ENCODE measurements around the gene MOV10L1.

The MOV10L1 gene

DNA sequence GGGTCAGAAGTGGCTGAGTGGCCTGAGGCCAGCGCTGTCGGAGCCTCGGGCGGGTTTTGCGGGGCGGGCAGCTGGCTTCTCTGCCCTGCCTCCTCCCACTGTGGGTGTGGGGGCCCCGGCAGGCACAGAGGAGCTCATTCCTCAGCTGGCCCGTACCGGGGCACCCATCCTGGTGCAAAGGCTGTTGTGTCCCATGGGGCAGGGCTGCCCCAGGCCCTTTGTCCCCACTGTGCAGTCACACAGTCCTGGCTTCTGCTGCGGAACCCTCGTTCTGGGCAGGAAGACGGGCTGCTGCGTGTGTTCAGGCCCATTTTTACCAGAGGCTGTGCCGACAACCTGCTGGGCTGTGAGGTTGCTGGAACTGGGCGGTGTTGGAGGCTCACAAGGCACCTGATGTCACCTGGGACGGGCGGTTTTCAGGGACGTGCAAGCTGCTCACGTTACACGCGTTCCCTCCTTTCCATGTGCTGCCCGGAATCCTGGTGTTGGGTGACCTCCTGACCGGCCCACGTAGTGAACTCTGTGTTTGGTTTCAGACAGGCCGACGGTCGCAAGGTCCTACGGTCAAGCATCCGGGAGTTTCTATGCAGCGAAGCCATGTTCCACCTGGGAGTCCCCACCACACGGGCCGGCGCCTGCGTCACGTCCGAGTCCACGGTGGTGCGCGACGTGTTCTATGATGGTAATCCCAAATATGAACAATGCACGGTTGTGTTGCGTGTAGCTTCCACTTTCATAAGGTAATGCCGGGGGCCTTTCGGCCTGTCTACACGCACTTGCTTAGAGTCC is 116.2 kb downstream of the MOV10L1 start:
- no peak for DNase-seq (ENCODE audit: low spot score)

DNA sequence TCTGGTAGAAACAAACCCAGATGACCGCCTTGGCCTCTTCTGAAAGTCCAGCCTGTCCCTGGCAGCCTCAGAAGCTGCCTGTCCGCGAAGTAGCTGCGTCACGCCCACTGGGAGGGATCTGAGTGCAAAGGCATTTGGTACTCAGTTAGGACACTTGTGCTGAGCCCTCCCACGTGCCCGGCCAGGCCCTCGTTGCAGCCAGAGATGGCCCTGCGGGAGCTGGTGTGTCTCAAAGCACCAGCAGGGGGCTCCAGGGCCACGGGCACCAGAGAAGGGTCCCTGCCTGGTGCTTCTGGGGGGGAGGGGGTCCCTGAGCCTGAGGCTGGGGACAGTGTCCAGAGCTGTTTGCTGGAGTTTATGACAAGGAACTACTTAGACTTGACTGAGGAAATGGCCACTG is 116.8 kb downstream of the MOV10L1 start:
- DNase-seq (ENCODE audit: low spot score) = peak; percentile 67

DNA sequence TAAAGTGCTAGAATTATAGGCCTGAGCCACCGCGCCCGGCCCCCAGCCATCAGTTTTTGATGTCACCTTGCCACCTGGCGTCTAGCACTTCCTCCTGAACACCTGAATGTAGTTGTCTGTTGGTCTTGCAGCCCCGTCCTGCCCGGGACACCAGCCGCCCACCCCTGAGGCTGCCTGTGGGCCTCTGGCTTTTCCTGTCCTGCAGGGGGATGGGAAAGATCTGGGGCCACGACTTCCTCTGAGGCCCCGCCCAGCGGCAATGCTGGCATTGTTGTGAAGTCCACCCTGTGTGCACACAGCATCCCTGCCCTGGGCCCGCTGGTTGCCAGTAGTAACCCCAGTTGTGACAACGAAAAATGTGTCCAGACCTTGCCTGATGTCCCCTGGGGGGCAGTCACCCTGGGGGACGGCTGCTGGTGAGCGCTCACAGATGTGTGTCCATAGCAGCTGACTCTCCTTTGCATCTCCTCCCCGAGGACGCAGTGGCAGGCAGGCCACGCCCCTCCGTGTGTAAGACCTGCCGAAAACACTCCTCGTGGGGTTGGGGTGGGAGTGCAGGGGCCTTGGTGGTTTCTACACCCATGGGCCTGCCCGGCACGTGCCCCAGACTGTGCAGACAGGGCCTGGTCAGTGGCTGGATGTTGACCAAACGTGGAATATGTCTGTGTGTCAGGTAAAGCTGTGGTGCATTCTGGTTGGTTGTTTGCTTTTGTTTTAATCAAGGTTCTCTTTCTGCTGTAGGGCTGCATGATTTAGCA is 117.8 kb downstream of the MOV10L1 start:
- no peak for DNase-seq (ENCODE audit: low spot score)

DNA sequence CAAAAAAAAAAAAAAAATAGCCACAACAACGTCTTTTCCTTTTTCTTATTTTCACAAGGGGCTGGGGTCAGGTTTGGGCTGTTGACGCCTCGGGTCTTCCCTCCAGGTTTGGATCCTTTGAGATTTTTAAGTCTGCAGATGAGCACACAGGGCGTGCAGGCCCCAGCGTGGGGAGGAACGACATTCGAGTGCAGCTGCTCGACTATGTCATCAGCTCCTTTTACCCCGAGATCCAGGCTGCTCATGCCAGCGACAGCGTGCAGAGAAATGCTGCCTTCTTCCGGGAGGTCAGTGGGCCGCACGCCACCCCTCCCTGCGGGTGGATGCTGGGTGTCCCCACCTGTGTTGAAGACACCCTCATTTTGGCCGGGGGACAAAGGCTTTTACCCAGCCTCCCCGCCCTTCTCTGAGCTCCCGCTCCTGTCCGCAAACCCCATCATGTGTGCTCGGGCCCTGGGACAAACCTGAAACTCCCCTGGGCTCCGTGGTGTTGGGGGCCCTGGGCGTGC is 118.7 kb downstream of the MOV10L1 start:
- no peak for DNase-seq (ENCODE audit: low spot score)

DNA sequence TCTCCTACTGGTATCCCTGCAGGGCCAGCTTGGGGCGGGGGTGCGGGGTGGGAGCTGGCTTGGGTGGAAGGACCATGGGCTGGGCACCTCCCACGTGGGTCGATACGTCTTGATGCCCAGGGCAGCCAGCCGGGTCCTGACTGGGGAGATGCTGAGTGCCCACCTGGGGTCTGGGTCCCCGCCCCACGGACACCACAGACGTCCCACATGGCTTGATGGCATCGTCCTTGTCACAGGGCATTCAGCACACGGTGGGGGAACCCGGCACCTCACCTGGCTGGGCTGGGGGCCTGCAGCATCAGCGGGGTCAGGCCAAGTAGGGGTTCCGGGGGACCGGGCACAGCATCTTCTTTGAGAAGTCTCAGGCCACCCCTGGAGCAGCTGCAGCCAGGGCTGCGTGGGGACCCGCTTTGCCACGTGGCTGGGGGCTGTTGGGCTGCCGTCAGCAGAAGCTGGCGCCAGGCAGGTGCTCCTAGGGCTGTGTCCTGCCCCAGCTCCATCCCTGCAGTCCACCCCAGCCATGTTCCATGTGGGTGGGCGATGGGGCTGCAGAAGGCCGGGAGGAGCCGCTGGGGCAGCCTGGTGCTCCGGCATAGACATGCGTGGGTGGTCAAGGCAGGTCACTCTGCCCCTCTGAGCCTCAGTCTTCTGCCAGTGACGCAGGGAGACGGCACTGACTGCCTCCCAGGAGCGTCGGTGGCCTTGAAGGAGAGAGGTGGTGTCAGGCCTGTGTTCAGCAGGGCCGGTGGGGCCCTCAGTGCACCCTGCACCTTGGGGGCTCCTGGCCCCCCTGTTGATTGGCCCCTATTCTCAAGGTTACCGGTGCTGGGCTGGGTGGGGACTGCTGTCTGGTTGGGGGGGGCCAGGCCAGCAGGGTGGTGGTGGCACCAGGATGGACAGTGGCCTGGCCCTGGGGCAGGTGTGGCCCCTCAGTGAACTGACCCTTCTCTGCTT is 119.4 kb downstream of the MOV10L1 start:
- no peak for DNase-seq (ENCODE audit: low spot score)

DNA sequence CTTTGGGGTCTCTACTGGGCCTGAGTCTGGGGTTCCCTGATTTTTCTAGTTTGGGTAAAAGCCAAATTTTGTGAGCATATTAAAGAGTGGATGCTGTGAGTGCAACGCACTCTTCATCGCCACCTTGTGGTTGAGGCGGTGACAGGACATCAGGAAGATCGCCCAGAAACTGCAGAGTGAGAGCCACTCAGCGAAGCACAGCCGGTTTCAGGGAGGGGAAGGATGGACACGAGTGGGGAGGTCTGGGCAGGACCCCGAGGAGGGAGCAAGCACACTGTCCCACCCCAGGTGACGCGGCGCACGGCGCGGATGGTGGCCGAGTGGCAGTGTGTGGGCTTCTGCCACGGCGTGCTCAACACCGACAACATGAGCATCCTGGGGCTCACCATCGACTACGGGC is 120.1 kb downstream of the MOV10L1 start:
- DNase-seq (ENCODE audit: low spot score) = peak; percentile 89

DNA sequence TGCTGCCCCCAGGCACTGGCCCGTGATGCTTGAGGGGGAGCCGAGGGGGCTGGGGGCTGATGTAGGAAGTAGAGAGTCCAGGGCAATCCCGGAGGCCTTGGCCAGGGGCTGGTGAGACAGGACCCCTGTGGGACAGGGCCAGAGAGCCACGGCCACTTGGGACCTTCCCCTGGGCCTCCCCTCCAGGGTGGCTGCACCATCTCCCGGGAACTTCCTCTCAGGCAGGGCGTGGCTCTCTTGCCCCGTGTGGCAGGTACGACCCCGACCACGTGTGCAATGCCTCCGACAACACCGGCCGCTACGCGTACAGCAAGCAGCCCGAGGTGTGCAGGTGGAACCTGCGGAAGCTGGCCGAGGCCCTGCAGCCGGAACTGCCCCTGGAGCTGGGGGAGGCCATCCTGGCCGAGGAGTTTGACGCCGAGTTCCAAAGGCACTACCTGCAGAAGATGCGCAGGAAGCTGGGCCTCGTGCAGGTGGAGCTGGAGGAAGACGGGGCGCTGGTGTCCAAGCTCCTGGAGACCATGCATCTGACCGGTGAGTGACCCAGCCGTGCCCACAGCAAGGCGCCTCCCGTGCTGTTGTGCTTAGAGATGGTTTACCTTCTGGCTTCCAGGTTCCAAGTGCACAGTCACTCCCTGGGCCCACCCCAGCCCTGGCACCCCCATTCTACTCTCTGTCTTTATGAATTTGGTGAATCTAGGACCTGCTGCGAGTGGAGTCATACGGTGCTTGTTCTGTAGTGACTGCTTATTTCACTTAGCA is 120.8 kb downstream of the MOV10L1 start:
- DNase-seq (ENCODE audit: low spot score) = no peak

DNA sequence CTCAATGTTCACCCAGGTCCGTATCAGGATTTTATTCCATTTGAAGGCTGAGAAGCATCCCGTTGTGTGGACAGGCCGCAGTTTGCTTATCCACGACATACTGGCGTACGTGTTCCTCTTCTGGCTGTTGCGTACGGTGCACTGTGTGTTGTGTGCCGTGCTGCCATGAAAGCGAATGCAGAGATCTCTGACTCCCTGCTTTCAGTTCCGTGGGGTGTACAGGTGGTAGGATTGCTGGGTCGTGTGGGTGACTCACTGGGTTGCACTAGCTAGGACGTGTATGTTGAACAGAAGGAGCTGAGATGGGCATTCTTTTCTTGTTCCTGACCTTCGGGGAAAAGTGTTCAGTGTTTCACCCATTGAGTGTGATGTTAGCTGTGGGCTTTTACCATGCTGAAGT is 121.3 kb downstream of the MOV10L1 start:
- DNase-seq (ENCODE audit: low spot score) = no peak
